Spinal cord (tissue), 10 donors: Measurements from ENCODE around the gene RRP15. TPM values are rescaled to one million over a fixed set of nuclear protein-coding genes. Genes with fewer than 3 reads are reported as not detected.
A peak's percentile ranks its signal among the peaks of the same experiment; 100 is the strongest.

ENCODE experiments used
- DNase-seq, 6 donors: peaks; one replicate each; pipeline versions ENCODE4 v3.0.0 to v3.0.0-alpha.2; 2013 to 2015; ENCODE audit warnings: low spot score in 6 of 6, low read depth in 4 of 6
- H3K27ac ChIP-seq: one replicate; pipeline ENCODE4 v1.5.1; 2013; ENCODE audit warnings: low read depth, low read length, control low read depth
- H3K27me3 ChIP-seq: one replicate; pipeline ENCODE4 v1.6.1; 2013; ENCODE audit warnings: low read length; ENCODE audit not compliant: control insufficient read depth, insufficient read depth
- H3K36me3 ChIP-seq: one replicate; pipeline ENCODE4 v1.6.1; 2013; ENCODE audit warnings: low read length; ENCODE audit not compliant: control insufficient read depth, insufficient read depth
- H3K4me1 ChIP-seq: one replicate; pipeline ENCODE4 v1.6.1; 2013; ENCODE audit warnings: low read length; ENCODE audit not compliant: control insufficient read depth, insufficient read depth
- H3K4me3 ChIP-seq: one replicate; pipeline ENCODE4 v1.5.1; 2013; ENCODE audit warnings: low read depth, low read length, control low read depth
- H3K9me3 ChIP-seq: one replicate; pipeline ENCODE4 v1.6.1; 2013; ENCODE audit warnings: low read length; ENCODE audit not compliant: control insufficient read depth, insufficient read depth
- WGBS: methylation state at CpG from one replicate; pipeline ENCODE4 v1.1.5; 2013; ENCODE audit warnings: missing lambda C conversion rate; ENCODE audit not compliant: insufficient coverage; 5-methylcytosine and 5-hydroxymethylcytosine counted together
- polyA plus RNA-seq, 2 donors: library from polyadenylated mRNA; unstranded; fragments of 120-200 nt; gene quantifications; one replicate each; pipeline ENCODE4 v1.2.1, GENCODE V29; 2013; ENCODE audit not compliant: insufficient read length in 2 of 2
- total RNA-seq, 2 donors: library from RNA; depleted of rRNA in 1 of 2; stranded (reverse); fragments of 120-200 nt in 1 of 2; fragments of >200 nt in 1 of 2; gene quantifications; one replicate each; pipeline versions ENCODE4 v1.2.3 to v1.2.4, GENCODE V29; 2013 to 2014
- donor health status: healthy.

Gene RRP15
- total and polyA plus RNA-seq, 4 donors: 10.3 to 15.5 (median 14.0) TPM

GRCh38 chr1:218344814-218345672 is 60.0 kb downstream of the RRP15 start, which contains the start of gene TGFB2:
TGFB2 (plus strand) TSS chr1:218345336; CDS start chr1:218346702, 1,366 bp downstream.
- H3K36me3 ChIP-seq: no peaks in the 10 kb centered on the region
- peak in 4 of 6 donors; percentile 58 to 90 (median 86) for DNase-seq
- peaks cover 10% of the 10 kb centered on the region for H3K4me1 ChIP-seq
- H3K9me3 ChIP-seq: no peaks in the 10 kb centered on the region
- H3K27me3 ChIP-seq: peaks cover 4% of the 10 kb centered on the region
- peak within 1 kb of the TSS; percentile 94 for H3K27ac ChIP-seq
- peak within 1 kb of the TSS; percentile 87 for H3K4me3 ChIP-seq
- WGBS: 5% methylated on average over 15 of the region's 22 CpGs

- DNase-seq: peak in 2 of 6 donors; percentile 87 to 90
- Histone ChIP-seq H3K27ac (peak overlapping the region; percentile 94), H3K4me3 (peak overlapping the region; percentile 87), H3K4me1 (peaks cover 10% of the 10 kb centered on the region), H3K36me3 (no peaks in the 10 kb centered on the region), H3K9me3 (no peaks in the 10 kb centered on the region), H3K27me3 (peaks cover 4% of the 10 kb centered on the region)
- WGBS: under 1% methylated on average over 63 of the region's 64 CpGs
Observed at GRCh38 chr1:218345673-218346390, 60.7 kb downstream of the RRP15 start.

- Histone ChIP-seq H3K27me3 (peaks cover 4% of the 10 kb centered on the region), H3K27ac (peak overlapping the region; percentile 94), H3K9me3 (no peaks in the 10 kb centered on the region), H3K4me1 (peaks cover 13% of the 10 kb centered on the region), H3K36me3 (no peaks in the 10 kb centered on the region), H3K4me3 (peak overlapping the region; percentile 87)
- WGBS: 0% methylated on average over 35 of the region's 39 CpGs
- DNase-seq: peak in 2 of 6 donors; percentile 59 to 64
Observed at GRCh38 chr1:218346391-218347204, 61.5 kb downstream of the RRP15 start.

GRCh38 chr1:218347336-218347722 is 62.2 kb downstream of the RRP15 start:
- no peaks in the 10 kb centered on the region for H3K36me3 ChIP-seq
- peak in 2 of 6 donors; percentile 77 to 82 for DNase-seq
- 0% methylated on average over 8 of the region's 14 CpGs for WGBS
- no peaks in the 10 kb centered on the region for H3K9me3 ChIP-seq
- peak overlapping the region; percentile 87 for H3K4me3 ChIP-seq
- H3K27me3 ChIP-seq: peaks cover 4% of the 10 kb centered on the region
- H3K27ac ChIP-seq: peak overlapping the region; percentile 94
- peaks cover 16% of the 10 kb centered on the region for H3K4me1 ChIP-seq

- Histone ChIP-seq H3K9me3 (no peaks in the 10 kb centered on the region), H3K36me3 (no peaks in the 10 kb centered on the region), H3K27me3 (peaks cover 4% of the 10 kb centered on the region), H3K4me3 (peak overlapping the region; percentile 87), H3K4me1 (peaks cover 16% of the 10 kb centered on the region), H3K27ac (peak overlapping the region; percentile 94)
- WGBS: 0% methylated on average over 1 of the region's 9 CpGs
- peak in 2 of 6 donors; percentile 76 to 79 for DNase-seq
Observed at GRCh38 chr1:218347723-218348627, 62.9 kb downstream of the RRP15 start.

GRCh38 chr1:218348628-218349071 is 63.6 kb downstream of the RRP15 start:
- H3K9me3 ChIP-seq: no peaks in the 10 kb centered on the region
- no peaks in the 10 kb centered on the region for H3K36me3 ChIP-seq
- WGBS: no CpG with 5 or more reads among the region's 3 CpGs
- H3K4me1 ChIP-seq: peaks cover 16% of the 10 kb centered on the region
- H3K27me3 ChIP-seq: peaks cover 4% of the 10 kb centered on the region
- H3K4me3 ChIP-seq: peak overlapping the region; percentile 87
- H3K27ac ChIP-seq: peak overlapping the region; percentile 94
- DNase-seq: peak in 2 of 6 donors; percentile 36 to 52

GRCh38 chr1:218349348-218350034 is 64.4 kb downstream of the RRP15 start:
- 58% methylated on average over 3 of the region's 5 CpGs for WGBS

GRCh38 chr1:218350035-218350525 is 65.0 kb downstream of the RRP15 start:
- Histone ChIP-seq H3K36me3 (no peaks in the 10 kb centered on the region), H3K4me1 (peaks cover 16% of the 10 kb centered on the region), H3K27ac (peak overlapping the region; percentile 79), H3K9me3 (no peaks in the 10 kb centered on the region), H3K4me3 (peak overlapping the region; percentile 22), H3K27me3 (peaks cover 4% of the 10 kb centered on the region)
- 0% methylated on average over 1 of the region's 7 CpGs for WGBS
- no peak for DNase-seq

More at GRCh38 chr1:218349348-218350034, 64.4 kb downstream of the RRP15 start:
- H3K27ac ChIP-seq: peak overlapping the region; percentile 94
- no peaks in the 10 kb centered on the region for H3K36me3 ChIP-seq
- DNase-seq: peak in 1 of 6 donors; percentile 25
- peaks cover 16% of the 10 kb centered on the region for H3K4me1 ChIP-seq
- peaks cover 4% of the 10 kb centered on the region for H3K27me3 ChIP-seq
- H3K4me3 ChIP-seq: peak overlapping the region; percentile 87
- no peaks in the 10 kb centered on the region for H3K9me3 ChIP-seq
